Measurements from ENCODE around the gene SLC50A1.

SLC50A1 gene

DNA sequence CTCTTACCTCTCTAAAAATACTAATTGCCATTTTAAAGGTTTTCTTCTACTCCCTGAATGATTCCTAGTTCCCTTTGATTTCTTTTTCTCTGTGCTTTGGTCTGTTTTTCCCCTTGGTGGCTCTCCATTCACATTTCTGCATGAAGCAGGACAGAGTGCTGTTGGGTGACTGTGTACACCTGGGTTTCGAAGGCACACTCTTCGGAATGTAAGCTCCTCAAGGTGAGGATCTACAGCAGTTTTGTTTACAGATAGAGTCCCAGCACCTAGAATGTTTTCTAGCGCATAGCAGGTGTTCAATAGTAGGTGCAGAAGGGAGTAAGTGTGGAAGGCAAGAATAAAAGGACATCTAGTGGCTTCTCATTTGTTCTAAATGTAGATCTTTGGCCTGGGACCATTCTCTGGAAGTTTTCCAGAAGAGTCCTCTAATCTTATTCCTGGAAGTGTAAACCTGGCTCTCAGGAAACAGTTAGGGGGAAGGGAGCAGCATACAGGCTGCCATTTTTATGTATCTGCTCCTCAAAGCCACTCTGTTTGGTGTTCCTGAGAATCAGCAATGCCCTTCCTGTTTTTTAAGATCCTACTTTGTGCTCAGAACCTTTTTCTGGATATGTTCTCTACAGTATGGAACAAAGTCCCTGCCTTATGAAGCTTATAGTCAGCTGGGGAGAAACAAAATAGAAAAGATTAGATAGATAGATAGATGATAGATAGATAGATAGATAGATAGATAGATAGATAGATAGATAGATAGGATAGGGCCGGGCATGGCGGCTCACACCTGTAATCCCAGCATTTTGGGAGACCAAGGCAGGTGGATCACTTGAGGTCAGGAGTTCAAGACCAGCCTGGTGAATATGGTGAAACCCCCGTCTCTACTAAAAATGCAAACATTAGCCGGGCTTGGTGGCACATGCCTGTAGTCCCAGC is 30.8 kb upstream of the SLC50A1 start:
- H3K4me3 ChIP-seq (ENCODE audit: low read depth, low read length) = no peak overlapping the region
- H3K27ac ChIP-seq (ENCODE audit: low read depth, low read length) = no peak overlapping the region
- no peak overlapping the region for H3K9ac ChIP-seq (ENCODE audit: low read length)
- no peaks in the 10 kb centered on the region; the same call in 1 of the 2 replicates for H3K27me3 ChIP-seq (ENCODE audit: control insufficient read depth, insufficient read depth, low read length)
- no peaks in the 10 kb centered on the region for H3K9me3 ChIP-seq (ENCODE audit: control insufficient read depth, insufficient read depth, low read depth, low read length)
- no peaks in the 10 kb centered on the region for H3K36me3 ChIP-seq (ENCODE audit: control insufficient read depth, insufficient read depth, low read length)
- no peaks in the 10 kb centered on the region for H3K4me1 ChIP-seq (ENCODE audit: control insufficient read depth, insufficient read depth, low read length)

DNA sequence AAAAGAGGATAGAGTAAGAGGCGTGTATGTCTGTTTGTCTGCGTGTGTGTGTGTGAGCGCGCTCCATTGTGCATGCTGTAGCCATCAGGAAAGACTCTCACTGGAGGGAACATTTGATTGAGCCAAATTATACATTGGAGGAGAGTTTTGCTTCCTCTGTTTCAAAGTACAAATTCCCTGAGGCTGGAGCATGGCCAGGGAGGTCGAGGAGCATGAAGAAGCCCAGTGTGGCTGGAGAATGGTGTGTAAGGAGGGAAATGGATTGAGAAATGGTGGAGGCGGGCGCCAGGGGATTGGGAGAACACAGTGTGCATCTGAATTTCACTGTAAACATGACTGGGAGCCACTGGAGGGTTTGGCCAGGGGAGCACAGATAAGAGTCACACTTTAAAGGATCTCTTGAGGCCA is 30.0 kb upstream of the SLC50A1 start:
- no peaks in the 10 kb centered on the region for H3K4me1 ChIP-seq (ENCODE audit: control insufficient read depth, insufficient read depth, low read length)
- no peaks in the 10 kb centered on the region for H3K9me3 ChIP-seq (ENCODE audit: control insufficient read depth, insufficient read depth, low read depth, low read length)
- no peak overlapping the region for H3K9ac ChIP-seq (ENCODE audit: low read length)
- no peak overlapping the region for H3K27ac ChIP-seq (ENCODE audit: low read depth, low read length)
- no peak overlapping the region for H3K4me3 ChIP-seq (ENCODE audit: low read depth, low read length)
- H3K36me3 ChIP-seq (ENCODE audit: control insufficient read depth, insufficient read depth, low read length) = no peaks in the 10 kb centered on the region
- H3K27me3 ChIP-seq (ENCODE audit: control insufficient read depth, insufficient read depth, low read length) = no peaks in the 10 kb centered on the region; the same call in 1 of the 2 replicates

DNA sequence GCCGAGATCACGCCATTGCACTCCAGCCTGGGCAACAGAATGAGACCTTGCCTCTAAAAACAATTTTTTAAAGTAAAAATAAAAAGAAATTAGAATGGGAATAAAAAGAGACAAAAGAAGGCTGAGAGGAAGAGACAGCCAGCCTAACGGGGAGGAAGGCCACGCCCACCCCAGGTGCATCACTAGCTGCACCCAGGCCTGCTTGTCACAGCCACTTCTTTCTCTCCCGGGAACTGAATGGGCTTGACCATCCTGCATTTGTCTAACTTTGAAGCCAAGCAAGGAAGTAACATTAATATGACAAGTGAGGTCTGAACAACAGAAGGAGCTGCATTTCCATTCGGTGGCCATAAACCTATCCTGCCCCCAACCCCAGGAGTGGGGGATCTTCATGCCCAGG is 28.8 kb upstream of the SLC50A1 start:
- no peaks in the 10 kb centered on the region; the same call in 1 of the 2 replicates for H3K27me3 ChIP-seq (ENCODE audit: control insufficient read depth, insufficient read depth, low read length)
- H3K4me1 ChIP-seq (ENCODE audit: control insufficient read depth, insufficient read depth, low read length) = peaks cover under 1% of the 10 kb centered on the region
- no peak overlapping the region for H3K9ac ChIP-seq (ENCODE audit: low read length)
- no peaks in the 10 kb centered on the region for H3K36me3 ChIP-seq (ENCODE audit: control insufficient read depth, insufficient read depth, low read length)
- H3K4me3 ChIP-seq (ENCODE audit: low read depth, low read length) = no peak overlapping the region
- H3K27ac ChIP-seq (ENCODE audit: low read depth, low read length) = no peak overlapping the region
- H3K9me3 ChIP-seq (ENCODE audit: control insufficient read depth, insufficient read depth, low read depth, low read length) = no peaks in the 10 kb centered on the region

DNA sequence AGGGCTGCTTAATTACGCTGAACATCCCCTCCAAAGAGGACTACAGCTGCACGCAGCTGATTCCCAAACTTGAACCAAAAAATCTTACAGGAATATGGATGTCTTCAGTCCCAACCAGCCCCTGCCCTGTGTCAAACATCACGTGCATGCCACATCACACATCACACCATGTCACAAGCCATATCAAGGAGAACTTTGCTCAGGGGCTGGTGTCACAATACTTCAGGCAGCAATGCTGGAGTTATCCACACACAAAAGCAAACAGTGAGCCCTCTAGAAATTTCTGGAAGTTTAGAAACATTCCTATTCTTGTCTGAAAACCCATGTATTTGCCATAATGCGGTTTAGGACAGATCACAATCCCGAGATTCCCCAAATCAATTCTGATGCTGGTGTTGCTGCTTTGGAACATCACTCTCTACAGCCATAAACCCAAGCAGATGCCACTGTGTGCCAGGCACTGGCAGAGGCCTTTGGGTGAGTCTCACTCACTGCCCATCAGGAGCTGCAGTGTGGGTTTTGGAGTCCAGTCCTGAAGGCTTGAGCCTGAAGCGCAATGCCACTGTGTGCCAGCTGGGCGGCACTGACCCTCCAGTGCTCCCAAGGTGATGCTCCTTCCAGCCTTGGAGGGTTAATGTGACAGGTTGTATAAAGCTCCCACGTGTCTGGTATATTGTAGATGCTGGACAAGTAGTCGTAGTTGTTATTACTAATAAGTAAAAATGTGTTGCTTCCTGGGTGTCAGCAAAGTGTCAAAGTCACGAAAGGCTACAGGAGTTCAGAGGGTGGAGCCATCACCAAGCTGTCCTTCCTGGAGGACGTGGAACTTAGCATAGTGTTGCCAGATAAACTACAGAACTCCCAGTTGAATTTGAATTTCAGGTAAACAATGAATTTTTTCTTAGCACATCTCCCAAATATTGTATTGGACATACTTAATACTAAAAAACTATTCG is 28.1 kb upstream of the SLC50A1 start:
- H3K9me3 ChIP-seq (ENCODE audit: control insufficient read depth, insufficient read depth, low read depth, low read length) = no peaks in the 10 kb centered on the region
- no peaks in the 10 kb centered on the region for H3K36me3 ChIP-seq (ENCODE audit: control insufficient read depth, insufficient read depth, low read length)
- no peak overlapping the region for H3K9ac ChIP-seq (ENCODE audit: low read length)
- no peaks in the 10 kb centered on the region; the same call in 1 of the 2 replicates for H3K27me3 ChIP-seq (ENCODE audit: control insufficient read depth, insufficient read depth, low read length)
- H3K4me3 ChIP-seq (ENCODE audit: low read depth, low read length) = no peak overlapping the region
- no peak overlapping the region for H3K27ac ChIP-seq (ENCODE audit: low read depth, low read length)
- H3K4me1 ChIP-seq (ENCODE audit: control insufficient read depth, insufficient read depth, low read length) = peaks cover 5% of the 10 kb centered on the region

DNA sequence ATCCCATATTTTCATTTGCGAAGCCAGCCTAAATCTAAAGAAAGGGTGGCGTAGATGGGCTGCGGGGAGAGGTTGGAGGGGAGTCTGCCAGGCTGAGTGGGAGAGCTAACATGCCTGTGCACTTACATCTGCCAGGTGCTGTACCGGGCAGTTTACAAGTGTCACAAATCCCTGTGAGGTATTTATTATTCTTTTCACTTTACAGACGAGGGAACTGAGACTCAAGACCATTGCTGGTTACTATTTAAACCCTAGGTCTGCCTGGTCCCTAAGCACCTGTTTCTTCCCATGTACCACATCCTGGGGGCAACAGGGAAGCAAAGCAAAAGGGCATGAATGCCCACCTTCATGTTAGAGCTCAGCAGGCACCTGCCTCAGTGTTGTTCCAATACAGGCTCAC is 27.4 kb upstream of the SLC50A1 start:
- Histone ChIP-seq H3K27ac (ENCODE audit: low read depth, low read length) (no peak overlapping the region), H3K9me3 (ENCODE audit: control insufficient read depth, insufficient read depth, low read depth, low read length) (no peaks in the 10 kb centered on the region), H3K36me3 (ENCODE audit: control insufficient read depth, insufficient read depth, low read length) (no peaks in the 10 kb centered on the region), H3K4me1 (ENCODE audit: control insufficient read depth, insufficient read depth, low read length) (peaks cover 5% of the 10 kb centered on the region), H3K27me3 (ENCODE audit: control insufficient read depth, insufficient read depth, low read length) (no peaks in the 10 kb centered on the region; the same call in 1 of the 2 replicates), H3K4me3 (ENCODE audit: low read depth, low read length) (no peak overlapping the region), H3K9ac (ENCODE audit: low read length) (no peak overlapping the region)

DNA sequence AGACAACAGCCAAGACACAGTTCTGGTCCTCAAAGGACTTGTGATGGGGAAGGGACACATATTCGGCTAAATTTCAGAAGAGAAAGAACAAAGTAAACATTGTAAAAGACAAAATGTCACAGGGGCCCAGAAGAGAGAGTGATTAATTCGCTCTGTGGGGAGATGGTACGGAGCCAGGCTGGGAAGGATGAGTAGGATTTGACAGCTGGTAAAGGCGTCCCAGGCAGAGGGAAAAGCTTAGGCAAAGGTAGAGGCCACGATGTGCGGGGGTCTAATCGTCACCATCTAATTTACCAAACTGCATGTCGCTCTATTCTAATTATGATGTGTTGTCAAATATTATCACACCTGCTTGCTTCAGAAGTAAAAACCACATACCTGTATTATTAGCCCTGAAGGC is 25.3 kb upstream of the SLC50A1 start:
- H3K27me3 ChIP-seq (ENCODE audit: control insufficient read depth, insufficient read depth, low read length) = no peaks in the 10 kb centered on the region; the same call in 1 of the 2 replicates
- peaks cover 5% of the 10 kb centered on the region for H3K4me1 ChIP-seq (ENCODE audit: control insufficient read depth, insufficient read depth, low read length)
- H3K9me3 ChIP-seq (ENCODE audit: control insufficient read depth, insufficient read depth, low read depth, low read length) = no peaks in the 10 kb centered on the region
- H3K4me3 ChIP-seq (ENCODE audit: low read depth, low read length) = no peak overlapping the region
- H3K36me3 ChIP-seq (ENCODE audit: control insufficient read depth, insufficient read depth, low read length) = no peaks in the 10 kb centered on the region
- H3K9ac ChIP-seq (ENCODE audit: low read length) = no peak overlapping the region
- no peak overlapping the region for H3K27ac ChIP-seq (ENCODE audit: low read depth, low read length)

DNA sequence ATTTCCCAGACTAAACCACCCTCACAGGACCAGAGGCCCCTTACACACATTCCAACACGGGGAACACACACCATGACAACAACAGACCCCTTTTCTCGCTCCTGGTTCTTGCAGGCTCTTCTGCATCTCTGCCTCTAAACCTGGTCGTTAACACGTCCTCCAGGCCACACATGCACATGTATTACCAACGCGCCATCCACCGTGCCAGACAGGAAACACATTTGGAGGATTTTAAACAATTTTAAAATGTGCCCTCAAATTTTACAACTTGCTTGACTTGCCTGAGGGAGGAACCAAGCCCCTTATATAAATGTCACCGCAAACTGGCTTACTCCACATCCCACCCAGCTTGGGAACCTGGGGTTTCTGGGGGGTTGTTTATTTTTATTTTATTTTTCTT is 24.8 kb upstream of the SLC50A1 start:
- no peak overlapping the region for H3K4me3 ChIP-seq (ENCODE audit: low read depth, low read length)
- H3K27ac ChIP-seq (ENCODE audit: low read depth, low read length) = no peak overlapping the region
- no peaks in the 10 kb centered on the region for H3K36me3 ChIP-seq (ENCODE audit: control insufficient read depth, insufficient read depth, low read length)
- H3K4me1 ChIP-seq (ENCODE audit: control insufficient read depth, insufficient read depth, low read length) = peaks cover 5% of the 10 kb centered on the region
- H3K9ac ChIP-seq (ENCODE audit: low read length) = no peak overlapping the region
- no peaks in the 10 kb centered on the region for H3K27me3 ChIP-seq (ENCODE audit: control insufficient read depth, insufficient read depth, low read length)
- H3K9me3 ChIP-seq (ENCODE audit: control insufficient read depth, insufficient read depth, low read depth, low read length) = no peaks in the 10 kb centered on the region

DNA sequence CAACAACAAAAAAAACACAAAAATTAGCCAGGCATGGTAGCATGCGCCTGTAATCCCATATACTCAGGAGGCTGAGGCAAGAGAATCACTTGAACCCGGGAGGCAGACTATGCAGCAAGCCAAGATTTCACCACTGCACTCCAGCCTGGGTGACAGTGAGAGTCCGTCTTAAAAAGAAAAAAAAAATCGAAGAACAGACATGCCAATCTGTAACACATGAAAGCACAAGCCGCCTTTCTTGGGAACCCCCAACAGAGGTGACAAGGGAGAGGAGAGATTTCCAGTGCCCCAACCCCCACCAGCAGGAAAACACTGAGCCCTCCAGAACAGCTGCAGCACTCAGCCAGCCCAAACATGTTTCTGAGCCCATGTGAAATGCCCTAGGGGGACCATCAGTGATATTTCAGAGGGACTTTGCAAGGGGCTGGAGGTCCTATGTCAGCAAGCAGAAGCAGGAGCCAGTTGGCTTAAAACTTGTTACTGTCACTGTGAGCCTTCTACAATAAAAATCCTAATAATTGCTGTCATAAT is 22.1 kb upstream of the SLC50A1 start:
- H3K27ac ChIP-seq (ENCODE audit: low read depth, low read length) = no peak overlapping the region
- no peaks in the 10 kb centered on the region for H3K9me3 ChIP-seq (ENCODE audit: control insufficient read depth, insufficient read depth, low read depth, low read length)
- no peaks in the 10 kb centered on the region for H3K36me3 ChIP-seq (ENCODE audit: control insufficient read depth, insufficient read depth, low read length)
- no peaks in the 10 kb centered on the region for H3K27me3 ChIP-seq (ENCODE audit: control insufficient read depth, insufficient read depth, low read length)
- H3K4me1 ChIP-seq (ENCODE audit: control insufficient read depth, insufficient read depth, low read length) = peaks cover 5% of the 10 kb centered on the region
- no peak overlapping the region for H3K9ac ChIP-seq (ENCODE audit: low read length)
- H3K4me3 ChIP-seq (ENCODE audit: low read depth, low read length) = no peak overlapping the region

DNA sequence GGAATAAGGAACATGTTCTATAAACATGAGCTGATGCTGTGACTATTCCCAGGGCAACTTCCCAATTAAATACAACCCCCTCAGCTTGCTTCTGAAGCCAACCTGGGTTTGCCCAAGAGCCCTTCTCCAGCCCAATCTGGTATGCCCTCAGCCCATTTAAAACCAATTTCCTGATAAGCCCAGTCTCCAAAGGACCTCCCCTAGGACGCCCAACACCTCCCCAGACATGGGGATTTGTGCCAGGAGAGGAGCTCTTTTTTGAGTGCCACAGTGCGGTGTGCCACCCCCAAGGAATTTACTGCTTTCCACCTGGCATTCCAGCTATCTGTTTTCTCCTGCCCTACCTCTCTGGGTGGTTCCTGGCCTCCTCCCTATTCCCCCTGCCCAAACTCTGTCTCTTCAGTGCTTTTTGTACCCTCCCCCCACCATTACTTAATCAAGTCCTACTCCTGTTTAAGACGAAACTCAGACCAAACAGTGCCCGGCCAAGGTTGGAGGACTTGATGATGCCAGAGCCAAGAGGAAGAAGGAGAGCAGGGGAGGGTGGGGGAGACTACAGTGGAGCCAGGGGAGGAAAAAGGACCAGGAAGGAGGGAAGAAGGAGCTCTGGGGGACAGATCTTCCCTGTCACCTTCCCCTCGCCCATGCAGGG is 19.4 kb upstream of the SLC50A1 start:
- H3K36me3 ChIP-seq (ENCODE audit: control insufficient read depth, insufficient read depth, low read length) = no peaks in the 10 kb centered on the region
- no peaks in the 10 kb centered on the region for H3K9me3 ChIP-seq (ENCODE audit: control insufficient read depth, insufficient read depth, low read depth, low read length)
- peaks cover 5% of the 10 kb centered on the region for H3K4me1 ChIP-seq (ENCODE audit: control insufficient read depth, insufficient read depth, low read length)
- no peak overlapping the region for H3K9ac ChIP-seq (ENCODE audit: low read length)
- no peak overlapping the region for H3K4me3 ChIP-seq (ENCODE audit: low read depth, low read length)
- peaks cover 11% of the 10 kb centered on the region for H3K27me3 ChIP-seq (ENCODE audit: control insufficient read depth, insufficient read depth, low read length)
- H3K27ac ChIP-seq (ENCODE audit: low read depth, low read length) = no peak overlapping the region

DNA sequence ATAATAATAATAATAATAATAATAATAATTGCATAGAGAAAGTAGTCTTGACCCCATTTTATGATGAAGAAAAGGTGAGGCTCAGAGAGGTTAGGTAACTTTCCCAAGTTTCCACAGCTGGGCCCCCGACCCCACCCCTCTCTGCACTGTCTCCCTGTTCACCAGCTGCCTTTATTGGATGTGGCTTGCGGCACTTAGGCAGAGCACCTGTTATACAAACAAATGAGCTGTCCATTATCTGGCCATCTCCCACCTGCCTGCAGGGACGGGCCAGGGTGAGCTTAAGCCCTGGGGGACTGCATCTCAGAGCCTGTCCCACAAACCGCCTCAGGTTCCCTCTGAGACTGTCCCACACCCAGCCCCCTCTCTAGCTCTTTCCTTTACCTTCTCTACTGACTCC is 18.0 kb upstream of the SLC50A1 start:
- no peaks in the 10 kb centered on the region for H3K9me3 ChIP-seq (ENCODE audit: control insufficient read depth, insufficient read depth, low read depth, low read length)
- no peaks in the 10 kb centered on the region for H3K36me3 ChIP-seq (ENCODE audit: control insufficient read depth, insufficient read depth, low read length)
- H3K27ac ChIP-seq (ENCODE audit: low read depth, low read length) = no peak overlapping the region
- H3K27me3 ChIP-seq (ENCODE audit: control insufficient read depth, insufficient read depth, low read length) = peaks cover 13% of the 10 kb centered on the region
- no peak overlapping the region for H3K4me3 ChIP-seq (ENCODE audit: low read depth, low read length)
- no peaks in the 10 kb centered on the region; the same call in 1 of the 2 replicates for H3K4me1 ChIP-seq (ENCODE audit: control insufficient read depth, insufficient read depth, low read length)
- no peak overlapping the region for H3K9ac ChIP-seq (ENCODE audit: low read length)
